H7 (cell line): ENCODE measurements around the gene POLD2. TPM values are rescaled to one million over a fixed set of nuclear protein-coding genes. Genes with fewer than 3 reads are reported as not detected.

Experiments
- DNase-seq: peaks from one replicate; pipeline ENCODE4 v3.0.0; 2012
- H3K27me3 ChIP-seq: 2 replicates; pipeline ENCODE4 v1.6.0; 2011; ENCODE audit warnings: mild to moderate bottlenecking, low read length; ENCODE audit not compliant: control insufficient read depth, insufficient read depth
- H3K36me3 ChIP-seq: replicated peaks from 2 replicates; pipeline ENCODE4 v1.5.1; 2011; ENCODE audit warnings: low read length; ENCODE audit not compliant: control insufficient read depth, insufficient read depth
- H3K4me3 ChIP-seq: 2 replicates; pipeline ENCODE4 v1.5.1; 2011; ENCODE audit warnings: low read depth, mild to moderate bottlenecking, control low read depth, low read length, moderate library complexity; ENCODE audit not compliant: insufficient read depth
- total RNA-seq: library from RNA; depleted of rRNA; stranded (reverse); fragments of >200 nt; shearing (Covaris generic); gene quantifications from 2 replicates; pipeline ENCODE4 v1.2.3, GENCODE V29; 2014

The POLD2 gene
- total RNA-seq, 1 experiment from 2014 or later: 134 TPM

- no peaks in the 10 kb centered on the region for H3K27me3 ChIP-seq
- peak; percentile 76 for DNase-seq
- H3K4me3 ChIP-seq: no peak overlapping the region
- H3K36me3 ChIP-seq: no peaks in the 10 kb centered on the region
Measured at GRCh38 chr7:44157116-44158080, 34.0 kb upstream of the POLD2 start.

- Histone ChIP-seq H3K36me3 (no peaks in the 10 kb centered on the region), H3K4me3 (no peak overlapping the region), H3K27me3 (no peaks in the 10 kb centered on the region)
- DNase-seq: peak; percentile 22
Measured at GRCh38 chr7:44156453-44157010, 33.2 kb upstream of the POLD2 start.

GRCh38 chr7:44155191-44156185 lies 32.1 kb upstream of the POLD2 start:
- no peak overlapping the region for H3K4me3 ChIP-seq
- peak; percentile 18 for DNase-seq
- no peaks in the 10 kb centered on the region for H3K27me3 ChIP-seq
- H3K36me3 ChIP-seq: no peaks in the 10 kb centered on the region

- DNase-seq: peak; percentile 15
Measured at GRCh38 chr7:44154703-44155102, 31.4 kb upstream of the POLD2 start.

GRCh38 chr7:44153948-44154335 lies 30.6 kb upstream of the POLD2 start:
- Histone ChIP-seq H3K36me3 (no peaks in the 10 kb centered on the region), H3K27me3 (no peaks in the 10 kb centered on the region; the same call in 1 of the 2 replicates), H3K4me3 (no peak overlapping the region)
- DNase-seq: peak; percentile 19

More at GRCh38 chr7:44154703-44155102, 31.4 kb upstream of the POLD2 start:
- H3K4me3 ChIP-seq: no peak overlapping the region
- no peaks in the 10 kb centered on the region for H3K27me3 ChIP-seq
- H3K36me3 ChIP-seq: no peaks in the 10 kb centered on the region

GRCh38 chr7:44152971-44153947 lies 29.9 kb upstream of the POLD2 start:
- H3K27me3 ChIP-seq: no peaks in the 10 kb centered on the region; the same call in 1 of the 2 replicates
- no peaks in the 10 kb centered on the region for H3K36me3 ChIP-seq
- H3K4me3 ChIP-seq: no peak overlapping the region
- DNase-seq: peak; percentile 60

GRCh38 chr7:44151956-44152355 lies 28.6 kb upstream of the POLD2 start:
- no peaks in the 10 kb centered on the region for H3K36me3 ChIP-seq
- H3K4me3 ChIP-seq: no peak overlapping the region
- peak; percentile 22 for DNase-seq
- H3K27me3 ChIP-seq: no peaks in the 10 kb centered on the region; the same call in 1 of the 2 replicates

GRCh38 chr7:44150966-44151941 lies 27.9 kb upstream of the POLD2 start:
- no peaks in the 10 kb centered on the region for H3K36me3 ChIP-seq
- no peak overlapping the region for H3K4me3 ChIP-seq
- peaks cover 4% of the 10 kb centered on the region; the same call in 1 of the 2 replicates for H3K27me3 ChIP-seq
- DNase-seq: peak; percentile 28

- H3K27me3 ChIP-seq: peaks cover 8% of the 10 kb centered on the region
- H3K36me3 ChIP-seq: no peaks in the 10 kb centered on the region
- DNase-seq: peak; percentile 15
- no peak overlapping the region for H3K4me3 ChIP-seq
Measured at GRCh38 chr7:44150466-44150832, 27.1 kb upstream of the POLD2 start.

- Histone ChIP-seq H3K27me3 (peaks cover 15% of the 10 kb centered on the region), H3K36me3 (no peaks in the 10 kb centered on the region), H3K4me3 (no peak overlapping the region)
- DNase-seq: peak; percentile 20
Measured at GRCh38 chr7:44149571-44150465, 26.5 kb upstream of the POLD2 start.

GRCh38 chr7:44148961-44149536 lies 25.7 kb upstream of the POLD2 start:
- no peak overlapping the region for H3K4me3 ChIP-seq
- peaks cover 21% of the 10 kb centered on the region for H3K27me3 ChIP-seq
- no peaks in the 10 kb centered on the region for H3K36me3 ChIP-seq
- peak; percentile 12 for DNase-seq
